HEK293 (cell line): ENCODE data around the gene KIF22.
A peak's percentile ranks its signal among the peaks of the same experiment; 100 is the strongest.

ENCODE experiments used
- CTCF ChIA-PET: fragments of 350-600 bp; formaldehyde crosslinking; extraction: SDS; loops from one replicate; lab custom pipeline; 2021; ENCODE audit warnings: antibody characterized with exemption; lab: Yijun Ruan, JAX
- POLR2A ChIA-PET: fragments of 300-600 bp; formaldehyde crosslinking; extraction: SDS; loops from one replicate; lab custom pipeline; 2020; ENCODE audit warnings: antibody characterized with exemption, inconsistent platforms; lab: Yijun Ruan, JAX
- H3K27ac ChIP-seq: fragments of 200-500 bp; sonication (Bioruptor generic); 2 replicates; pipeline ENCODE4 v1.5.1; 2014; ENCODE audit warnings: low read depth, low read length, control low read depth, inconsistent platforms; ENCODE audit errors: extremely low read depth
- H3K36me3 ChIP-seq, 2 experiments: fragments of 200-500 bp in 1 of 2; sonication (Bioruptor generic) in 1 of 2; 1 replicate in 1 of 2; 2 replicates in 1 of 2; pipeline ENCODE4 v1.5.1; 2014 to 2017; ENCODE audit warnings: inconsistent platforms in 2 of 2, low read length in 2 of 2; ENCODE audit not compliant: control insufficient read depth in 2 of 2, insufficient read depth in 1 of 2
- H3K4me1 ChIP-seq: fragments of 200-500 bp; sonication (Bioruptor generic); 2 replicates; pipeline ENCODE4 v1.5.1; 2014; ENCODE audit warnings: mild to moderate bottlenecking, low read length, inconsistent platforms; ENCODE audit not compliant: control insufficient read depth, insufficient read depth
- H3K4me3 ChIP-seq: 2 replicates; pipeline ENCODE4 v1.5.1; 2011; ENCODE audit warnings: low read depth, mild to moderate bottlenecking, control low read depth, low read length, moderate library complexity
- H3K9me3 ChIP-seq: fragments of 200-500 bp; sonication (Bioruptor generic); 2 replicates; pipeline ENCODE4 v1.5.1; 2014; ENCODE audit warnings: low read depth, low read length, inconsistent platforms; ENCODE audit not compliant: control insufficient read depth, insufficient read depth
- EGR2 ChIP-seq: fragments of 450-650 bp; formaldehyde crosslinking; IDR thresholded peaks from 2 replicates; pipeline ENCODE4 v1.5.1; 2016; ENCODE audit warnings: low read depth, missing biosample characterization, missing genetic modification characterization
- KLF1 ChIP-seq: fragments of 450-650 bp; formaldehyde crosslinking; IDR thresholded peaks from 2 replicates; pipeline ENCODE4 v1.5.1; 2016; ENCODE audit warnings: missing biosample characterization, missing genetic modification characterization
- KLF7 ChIP-seq: fragments of 450-650 bp; formaldehyde crosslinking; IDR thresholded peaks from 2 replicates; pipeline ENCODE4 v1.5.1; 2016; ENCODE audit warnings: missing biosample characterization, missing genetic modification characterization, borderline replicate concordance
- PRDM10 ChIP-seq: fragments of 450-650 bp; formaldehyde crosslinking; IDR thresholded peaks from 2 replicates; pipeline ENCODE4 v1.5.1; 2016; ENCODE audit warnings: missing biosample characterization, missing genetic modification characterization
- REST ChIP-seq: fragments of 450-650 bp; formaldehyde crosslinking; IDR thresholded peaks from 2 replicates; pipeline ENCODE4 v1.5.1; 2016; ENCODE audit warnings: missing biosample characterization, missing genetic modification characterization
- SP7 ChIP-seq: fragments of 450-650 bp; formaldehyde crosslinking; IDR thresholded peaks from 2 replicates; pipeline ENCODE4 v1.5.1; 2016; ENCODE audit warnings: missing biosample characterization, missing genetic modification characterization
- TSHZ1 ChIP-seq: fragments of 450-650 bp; formaldehyde crosslinking; IDR thresholded peaks from 2 replicates; pipeline ENCODE4 v1.5.1; 2016; ENCODE audit warnings: missing biosample characterization, missing genetic modification characterization, borderline replicate concordance
- ZBTB20 ChIP-seq: fragments of 450-650 bp; formaldehyde crosslinking; IDR thresholded peaks from 2 replicates; pipeline ENCODE4 v1.5.1; 2016; ENCODE audit warnings: missing biosample characterization, missing genetic modification characterization
- ZEB2 ChIP-seq: fragments of 450-650 bp; formaldehyde crosslinking; IDR thresholded peaks from 2 replicates; pipeline ENCODE4 v1.5.1; 2016; ENCODE audit warnings: missing biosample characterization, missing genetic modification characterization
- ZFP41 ChIP-seq: fragments of 450-650 bp; formaldehyde crosslinking; IDR thresholded peaks from 2 replicates; pipeline ENCODE4 v1.5.1; 2016; ENCODE audit warnings: missing biosample characterization, missing genetic modification characterization, borderline replicate concordance
- ZFP69B ChIP-seq: fragments of 450-650 bp; formaldehyde crosslinking; IDR thresholded peaks from 2 replicates; pipeline ENCODE4 v1.5.1; 2016; ENCODE audit warnings: missing biosample characterization, missing genetic modification characterization
- ZNF121 ChIP-seq: fragments of 450-650 bp; formaldehyde crosslinking; IDR thresholded peaks from 2 replicates; pipeline ENCODE4 v1.5.1; 2016; ENCODE audit warnings: missing biosample characterization, missing genetic modification characterization
- ZNF184 ChIP-seq: fragments of 450-650 bp; IDR thresholded peaks from 2 replicates; pipeline ENCODE4 v1.5.1; 2018; ENCODE audit warnings: missing biosample characterization, mild to moderate bottlenecking, missing genetic modification characterization
- ZNF350 ChIP-seq: fragments of 450-650 bp; formaldehyde crosslinking; IDR thresholded peaks from 2 replicates; pipeline ENCODE4 v1.5.0; 2017; ENCODE audit warnings: missing biosample characterization, mild to moderate bottlenecking, missing genetic modification characterization
- ZNF366 ChIP-seq: fragments of 450-650 bp; formaldehyde crosslinking; conservative IDR thresholded peaks from 2 replicates; pipeline ENCODE4 v1.5.1; 2016; ENCODE audit warnings: missing biosample characterization, missing genetic modification characterization
- ZNF398 ChIP-seq: fragments of 450-650 bp; formaldehyde crosslinking; IDR thresholded peaks from 2 replicates; pipeline ENCODE4 v1.5.1; 2017; ENCODE audit warnings: missing biosample characterization, missing genetic modification characterization
- ZNF529 ChIP-seq: fragments of 450-650 bp; formaldehyde crosslinking; IDR thresholded peaks from 2 replicates; pipeline ENCODE4 v1.5.1; 2017; ENCODE audit warnings: missing genetic modification characterization, missing biosample characterization; ENCODE audit not compliant: insufficient replicate concordance
- ZNF558 ChIP-seq: fragments of 450-650 bp; formaldehyde crosslinking; IDR thresholded peaks from 2 replicates; pipeline ENCODE4 v1.5.1; 2016; ENCODE audit warnings: missing biosample characterization, missing genetic modification characterization
- ZNF600 ChIP-seq: fragments of 450-650 bp; formaldehyde crosslinking; IDR thresholded peaks from 2 replicates; pipeline ENCODE4 v1.5.1; 2016; ENCODE audit warnings: missing biosample characterization, missing genetic modification characterization
- ZNF626 ChIP-seq: fragments of 450-650 bp; sonication (Bioruptor Pico); formaldehyde crosslinking; IDR thresholded peaks from 2 replicates; pipeline ENCODE4 v1.5.1; 2018; ENCODE audit warnings: missing biosample characterization, missing genetic modification characterization, inconsistent platforms
- ZSCAN5A ChIP-seq: fragments of 450-650 bp; formaldehyde crosslinking; IDR thresholded peaks from 2 replicates; pipeline ENCODE4 v1.5.1; 2016; ENCODE audit warnings: missing biosample characterization, missing genetic modification characterization
- TF ChIP-seq, protein P1 (sequence below): fragments of 450-650 bp; formaldehyde crosslinking; IDR thresholded peaks from 2 replicates; pipeline ENCODE4 v1.5.1; 2016; ENCODE audit warnings: missing biosample characterization, missing genetic modification characterization

KIF22 gene

GRCh38 chr16:29775742-29776408, 14.7 kb upstream of the KIF22 start:
- Histone ChIP-seq H3K9me3 (no peaks in the 10 kb centered on the region), H3K4me3 (no peak overlapping the region), H3K27ac (no peak overlapping the region), H3K4me1 (no peaks in the 10 kb centered on the region), H3K36me3 (no peaks in the 10 kb centered on the region)
- POLR2A ChIA-PET, result no interaction called here
- CTCF ChIA-PET, result interaction anchor here (0.7 kb wide), 1 partner anchor 146 kb away, joined by 3 read pairs; no protein-coding TSS in a partner anchor
- TF ChIP-seq ZNF121 (no peak), SP7 (tag by site-specific recombination) (peak; percentile 72), REST (tag by site-specific recombination) (no peak), ZFP41 (tag by site-specific recombination) (no peak), ZNF366 (tag by site-specific recombination) (peak; percentile 63), ZNF398 (tag by site-specific recombination) (peak; percentile 84), ZBTB20 (tag by site-specific recombination) (0 out of 2 replicates have a peak, but pooled peaks have one; percentile 14), TSHZ1 (tag by site-specific recombination) (no peak), ZNF626 (tag by site-specific recombination) (no peak), KLF1 (tag by site-specific recombination) (peak; percentile 42; the same call in 1 of the 2 replicates), ZNF558 (tag by site-specific recombination) (no peak), EGR2 (tag by site-specific recombination) (no peak), ZFP69B (tag by site-specific recombination) (no peak), ZEB2 (tag by site-specific recombination) (0 out of 2 replicates have a peak, but pooled peaks have one; percentile 37), ZNF600 (0 out of 2 replicates have a peak, but pooled peaks have one; percentile 13), ZNF350 (no peak), ZSCAN5A (tag by site-specific recombination) (no peak), PRDM10 (tag by site-specific recombination) (peak; percentile 93), ZNF529 (no peak), ZNF184 (tag by site-specific recombination) (peak; percentile 44; the same call in 1 of the 2 replicates), KLF7 (tag by site-specific recombination) (no peak)
- TF ChIP-seq, protein P1, sequence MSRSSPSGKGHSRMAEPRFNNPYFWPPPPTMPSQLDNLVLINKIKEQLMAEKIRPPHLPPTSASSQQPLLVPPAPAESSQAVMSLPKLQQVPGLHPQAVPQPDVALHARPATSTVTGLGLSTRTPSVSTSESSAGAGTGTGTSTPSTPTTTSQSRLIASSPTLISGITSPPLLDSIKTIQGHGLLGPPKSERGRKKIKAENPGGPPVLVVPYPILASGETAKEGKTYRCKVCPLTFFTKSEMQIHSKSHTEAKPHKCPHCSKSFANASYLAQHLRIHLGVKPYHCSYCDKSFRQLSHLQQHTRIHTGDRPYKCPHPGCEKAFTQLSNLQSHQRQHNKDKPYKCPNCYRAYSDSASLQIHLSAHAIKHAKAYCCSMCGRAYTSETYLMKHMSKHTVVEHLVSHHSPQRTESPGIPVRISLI (tag by site-specific recombination), result no peak
